Osteoblast (primary cell): ENCODE measurements around the gene HOXB6. TPM values are rescaled to one million over a fixed set of nuclear protein-coding genes. Genes with fewer than 3 reads are reported as not detected.

ENCODE experiments used
- DNase-seq: peaks from one replicate; pipeline ENCODE4 v3.0.0; 2011; ENCODE audit warnings: low spot score, mixed read lengths; ENCODE audit not compliant: insufficient read length; ENCODE audit errors: missing footprints
- H2AFZ ChIP-seq: 2 replicates; pipeline ENCODE4 v1.6.0; 2011; ENCODE audit warnings: mild to moderate bottlenecking, low read length
- H3K27ac ChIP-seq: 2 replicates; pipeline ENCODE4 v1.5.1; 2011; ENCODE audit warnings: mild to moderate bottlenecking, low read depth, low read length, moderate library complexity
- H3K27me3 ChIP-seq: 2 replicates; pipeline ENCODE4 v1.6.0; 2012; ENCODE audit warnings: mild to moderate bottlenecking, control low read depth, inconsistent platforms, low read length, moderate library complexity; ENCODE audit not compliant: insufficient read depth
- H3K36me3 ChIP-seq: 2 replicates; pipeline ENCODE4 v1.5.1; 2011; ENCODE audit warnings: mild to moderate bottlenecking, low read length, control low read depth, moderate library complexity; ENCODE audit not compliant: insufficient read depth
- H3K4me1 ChIP-seq: 2 replicates; pipeline ENCODE4 v1.5.1; 2011; ENCODE audit warnings: mild to moderate bottlenecking, low read length, control low read depth, moderate library complexity; ENCODE audit not compliant: insufficient read depth
- H3K4me2 ChIP-seq: 2 replicates; pipeline ENCODE4 v1.6.0; 2011; ENCODE audit warnings: mild to moderate bottlenecking, low read length; ENCODE audit not compliant: insufficient read depth
- H3K4me3 ChIP-seq: fragments of 200-600 bp; sonication (generic); 3 replicates; pipeline ENCODE4 v1.5.1; 2012; ENCODE audit warnings: mild to moderate bottlenecking, low read length, inconsistent platforms; ENCODE audit not compliant: insufficient read depth
- H3K79me2 ChIP-seq: 2 replicates; pipeline ENCODE4 v1.6.0; 2012; ENCODE audit warnings: mild to moderate bottlenecking, low read length, control low read depth, inconsistent platforms; ENCODE audit not compliant: insufficient read depth
- H3K9me3 ChIP-seq: 2 replicates; pipeline ENCODE4 v1.5.1; 2011; ENCODE audit warnings: low read depth, low read length, control low read depth
- H4K20me1 ChIP-seq: 2 replicates; pipeline ENCODE4 v1.6.0; 2012; ENCODE audit warnings: mild to moderate bottlenecking, low read length, control low read depth; ENCODE audit not compliant: insufficient read depth
- CTCF ChIP-seq: IDR thresholded peaks from 2 replicates; pipeline ENCODE4 v1.5.1; 2011; ENCODE audit warnings: mild to moderate bottlenecking, low read depth, low read length, moderate library complexity; ENCODE audit errors: extremely low read depth
- total RNA-seq: library from RNA; depleted of rRNA; stranded (reverse); fragments of >200 nt; gene quantifications from 2 replicates; pipeline ENCODE4 v1.2.3, GENCODE V29; 2012

The HOXB6 gene
- total RNA-seq, 1 donor, result 0.72 TPM

GRCh38 chr17:48624118-48624517 lies 19.3 kb upstream of the HOXB6 start:
- Histone ChIP-seq H3K4me1 (no peaks in the 10 kb centered on the region), H2AFZ (no peak overlapping the region), H3K4me2 (no peak overlapping the region), H3K79me2 (no peaks in the 10 kb centered on the region), H4K20me1 (peaks cover 7% of the 10 kb centered on the region), H3K27ac (no peak overlapping the region), H3K9me3 (no peaks in the 10 kb centered on the region), H3K36me3 (no peaks in the 10 kb centered on the region), H3K4me3 (no peak overlapping the region), H3K27me3 (peaks cover 98% of the 10 kb centered on the region)
- TF ChIP-seq CTCF, result no peak
- no peak for DNase-seq

GRCh38 chr17:48623583-48623982 lies 18.8 kb upstream of the HOXB6 start:
- peaks cover 98% of the 10 kb centered on the region for H3K27me3 ChIP-seq
- H2AFZ ChIP-seq, result no peak overlapping the region
- TF ChIP-seq CTCF, result no peak
- H3K36me3 ChIP-seq, result no peaks in the 10 kb centered on the region
- H4K20me1 ChIP-seq, result peaks cover 7% of the 10 kb centered on the region
- no peak overlapping the region for H3K4me3 ChIP-seq
- no peaks in the 10 kb centered on the region for H3K79me2 ChIP-seq
- DNase-seq, result no peak
- H3K27ac ChIP-seq, result no peak overlapping the region
- H3K4me2 ChIP-seq, result no peak overlapping the region
- H3K9me3 ChIP-seq, result no peaks in the 10 kb centered on the region
- H3K4me1 ChIP-seq, result no peaks in the 10 kb centered on the region

- TF ChIP-seq CTCF, result no peak
- Histone ChIP-seq H3K4me2 (no peak overlapping the region), H3K4me1 (no peaks in the 10 kb centered on the region), H3K79me2 (no peaks in the 10 kb centered on the region), H3K9me3 (no peaks in the 10 kb centered on the region), H3K4me3 (no peak overlapping the region), H4K20me1 (peaks cover 10% of the 10 kb centered on the region), H3K27ac (no peak overlapping the region), H3K36me3 (no peaks in the 10 kb centered on the region), H3K27me3 (peaks cover 98% of the 10 kb centered on the region), H2AFZ (no peak overlapping the region)
- DNase-seq, result no peak
These were observed 18.1 kb upstream of the HOXB6 start for GRCh38 chr17:48622857-48623256.

GRCh38 chr17:48621410-48622392 lies 16.9 kb upstream of the HOXB6 start:
- no peaks in the 10 kb centered on the region for H3K4me1 ChIP-seq
- no peak overlapping the region for H3K27ac ChIP-seq
- no peaks in the 10 kb centered on the region for H3K36me3 ChIP-seq
- H2AFZ ChIP-seq, result no peak overlapping the region
- peaks cover 11% of the 10 kb centered on the region for H4K20me1 ChIP-seq
- TF ChIP-seq CTCF, result no peak
- no peak overlapping the region for H3K4me3 ChIP-seq
- peaks cover 98% of the 10 kb centered on the region for H3K27me3 ChIP-seq
- H3K79me2 ChIP-seq, result no peaks in the 10 kb centered on the region
- no peak for DNase-seq
- no peak overlapping the region for H3K4me2 ChIP-seq
- H3K9me3 ChIP-seq, result no peaks in the 10 kb centered on the region
